Chondrocyte (in vitro differentiated cells): Measurements from ENCODE around the gene MOGAT1. TPM values are rescaled to one million over a fixed set of nuclear protein-coding genes. Genes with fewer than 3 reads are reported as not detected.

ENCODE experiments used
- DNase-seq: peaks from one replicate; pipeline ENCODE4 v3.0.0; 2021; ENCODE audit warnings: mixed read lengths, low spot score
- H3K27ac Mint-ChIP-seq: one replicate; pipeline ENCODE4 v1.8.0; 2021; ENCODE audit warnings: mild to moderate bottlenecking, moderate library complexity, mixed read lengths; ENCODE audit not compliant: unreplicated experiment
- H3K27me3 Mint-ChIP-seq: 2 replicates; pipeline ENCODE4 v1.8.0; 2021; ENCODE audit warnings: low read depth, mixed read lengths
- H3K36me3 Mint-ChIP-seq: 2 replicates; pipeline ENCODE4 v1.8.0; 2021; ENCODE audit warnings: low read depth, mixed read lengths
- H3K4me1 Mint-ChIP-seq: 2 replicates; pipeline ENCODE4 v1.8.0; 2021; ENCODE audit warnings: low read depth, mild to moderate bottlenecking, mixed read lengths
- H3K4me3 Mint-ChIP-seq: one replicate; pipeline ENCODE4 v1.8.0; 2021; ENCODE audit warnings: mild to moderate bottlenecking, moderate library complexity, mixed read lengths; ENCODE audit not compliant: unreplicated experiment
- H3K9me3 Mint-ChIP-seq: 2 replicates; pipeline ENCODE4 v1.8.0; 2021; ENCODE audit warnings: low read depth, mixed read lengths
- CTCF ChIP-seq: fragments of 200-600 bp; sonication (generic); IDR thresholded peaks from 2 replicates; pipeline ENCODE4 v1.5.0; 2021; ENCODE audit warnings: antibody characterized with exemption, mild to moderate bottlenecking, moderate library complexity
- total RNA-seq: library from RNA; stranded (reverse); gene quantifications from 3 replicates; pipeline ENCODE4 v1.2.1, GENCODE V29; 2021

The MOGAT1 gene
- total RNA-seq, 1 donor from 2014 or later: not detected

GRCh38 chr2:222733846-222734702, 62.6 kb downstream of the MOGAT1 start:
- Mint-ChIP-seq H3K27ac (peak overlapping the region; percentile 87), H3K4me3 (no peak overlapping the region), H3K27me3 (no peaks in the 10 kb centered on the region), H3K9me3 (peaks cover 5% of the 10 kb centered on the region), H3K4me1 (peaks cover 71% of the 10 kb centered on the region), H3K36me3 (no peaks in the 10 kb centered on the region)
- no peak for DNase-seq
- TF ChIP-seq CTCF: no peak

GRCh38 chr2:222734703-222735014, 63.2 kb downstream of the MOGAT1 start:
- Mint-ChIP-seq H3K36me3 (no peaks in the 10 kb centered on the region), H3K9me3 (peaks cover 5% of the 10 kb centered on the region), H3K4me1 (peaks cover 71% of the 10 kb centered on the region), H3K27me3 (no peaks in the 10 kb centered on the region), H3K4me3 (no peak overlapping the region), H3K27ac (peak overlapping the region; percentile 87)
- no peak for TF ChIP-seq CTCF
- DNase-seq: no peak

- TF ChIP-seq CTCF: no peak
- no peaks in the 10 kb centered on the region for H3K27me3 Mint-ChIP-seq
- no peaks in the 10 kb centered on the region for H3K36me3 Mint-ChIP-seq
- peaks cover 57% of the 10 kb centered on the region for H3K4me1 Mint-ChIP-seq
- H3K4me3 Mint-ChIP-seq: no peak overlapping the region
- no peak for DNase-seq
- H3K9me3 Mint-ChIP-seq: peaks cover 5% of the 10 kb centered on the region
- no peak overlapping the region for H3K27ac Mint-ChIP-seq
Measured at GRCh38 chr2:222736301-222736700, 64.8 kb downstream of the MOGAT1 start.

- TF ChIP-seq CTCF: no peak
- Mint-ChIP-seq H3K4me1 (peaks cover 54% of the 10 kb centered on the region), H3K4me3 (no peak overlapping the region)
Measured at GRCh38 chr2:222736924-222737323, 65.5 kb downstream of the MOGAT1 start.

DNA sequence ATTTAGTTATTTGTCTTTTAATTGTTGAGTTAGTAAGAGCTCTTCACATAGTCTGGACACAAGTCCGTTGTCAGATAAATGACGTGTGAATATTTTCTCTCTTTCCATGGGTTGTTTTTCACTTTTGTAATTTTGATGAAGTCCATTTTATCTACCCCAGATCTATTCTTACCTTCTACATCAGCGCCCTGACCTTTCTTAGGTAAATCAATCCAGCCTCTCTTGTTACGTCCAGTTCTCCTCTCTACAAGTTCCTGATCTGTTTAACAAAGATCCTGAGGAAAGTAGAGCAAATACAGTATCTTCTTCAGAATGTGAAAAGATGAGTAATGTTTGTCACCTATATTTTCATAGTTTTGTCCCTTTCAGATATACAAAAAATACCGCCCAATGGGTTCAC, 66.9 kb downstream of the MOGAT1 start:
- Mint-ChIP-seq H3K9me3 (no peaks in the 10 kb centered on the region), H3K4me1 (peaks cover 43% of the 10 kb centered on the region), H3K36me3 (no peaks in the 10 kb centered on the region), H3K27ac (no peak overlapping the region), H3K4me3 (no peak overlapping the region), H3K27me3 (no peaks in the 10 kb centered on the region)
- TF ChIP-seq CTCF: no peak
- no peak for DNase-seq

More at GRCh38 chr2:222736924-222737323, 65.5 kb downstream of the MOGAT1 start:
- H3K9me3 Mint-ChIP-seq: peaks cover 2% of the 10 kb centered on the region
- no peaks in the 10 kb centered on the region for H3K36me3 Mint-ChIP-seq
- no peak for DNase-seq
- H3K27me3 Mint-ChIP-seq: no peaks in the 10 kb centered on the region
- no peak overlapping the region for H3K27ac Mint-ChIP-seq
